ENCODE measurements around the gene CCDC3.
"Not testable (repeated sequence)": the region's sequence is repeated elsewhere in the genome, so short reads cannot be mapped to it uniquely, and the experiment has no call there.

The CCDC3 gene

DNA sequence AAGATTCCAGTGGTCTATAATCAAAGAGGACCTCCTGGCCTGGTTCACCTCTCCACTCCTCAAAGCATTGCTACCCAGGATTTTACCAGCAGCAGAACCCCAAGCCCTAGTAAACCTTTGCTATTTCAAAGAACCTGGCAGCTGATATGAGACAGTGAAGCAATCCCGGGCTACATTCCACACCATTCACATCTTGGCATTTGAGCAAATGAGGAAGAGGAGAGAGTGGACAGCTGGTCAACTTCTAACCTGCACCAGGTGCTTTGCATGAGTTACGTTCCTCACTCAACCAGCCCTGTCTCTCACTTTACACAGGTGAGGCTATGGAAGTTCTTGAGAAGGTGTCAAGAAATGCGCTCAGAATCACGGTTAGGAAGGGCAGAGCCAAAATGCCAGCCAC, 1.1 kb downstream of the CCDC3 start:
- no peak for DNase-seq (ENCODE audit: low read depth in 2 of 2)

DNA sequence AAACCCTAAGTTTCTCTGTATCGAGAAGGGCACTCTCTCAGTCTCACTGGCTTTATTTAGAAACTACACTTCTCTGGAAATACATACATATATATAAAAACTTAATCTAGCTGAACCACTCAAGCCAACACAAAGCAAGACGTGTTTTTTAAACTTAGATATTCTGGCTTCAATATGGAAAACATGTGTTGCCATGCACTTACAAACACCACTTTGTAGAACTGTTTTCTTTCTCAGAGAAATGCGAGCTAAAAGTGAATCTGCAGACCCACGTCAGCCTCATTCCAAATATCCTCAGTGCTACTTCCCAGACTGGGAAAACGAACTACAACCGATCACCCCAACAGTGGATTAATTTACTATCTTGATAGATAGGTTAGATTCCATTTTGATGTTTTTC, 1.7 kb downstream of the CCDC3 start:
- no peak for DNase-seq (ENCODE audit: low read depth in 2 of 2)

GRCh38 chr10:12995425-12995861, 6.1 kb downstream of the CCDC3 start:
- no peak for DNase-seq (ENCODE audit: low read depth in 2 of 2)

DNA sequence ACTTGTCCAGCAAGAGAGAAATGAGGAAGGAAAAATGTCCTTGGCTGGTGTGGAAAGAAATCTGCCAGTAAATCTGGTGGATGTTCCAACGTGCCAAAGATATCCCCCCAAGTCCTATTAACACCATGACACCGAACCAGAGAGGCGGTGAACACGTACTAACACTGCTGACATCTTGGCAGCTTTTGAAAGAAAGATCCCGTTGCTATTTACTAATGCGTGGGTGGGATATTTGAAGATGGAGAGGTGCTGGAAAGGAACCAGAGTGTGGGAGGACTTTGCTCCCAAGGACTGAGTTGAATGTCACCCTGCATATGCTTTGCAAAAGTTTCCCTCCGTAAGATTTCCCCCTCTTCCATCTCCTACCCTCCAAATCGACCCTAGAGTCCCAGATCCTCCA, 7.9 kb downstream of the CCDC3 start:
- no peak for DNase-seq (ENCODE audit: low read depth in 2 of 2)

- no peak for DNase-seq (ENCODE audit: low read depth in 2 of 2)
Measured at GRCh38 chr10:12985347-12985746, 16.2 kb downstream of the CCDC3 start.

DNA sequence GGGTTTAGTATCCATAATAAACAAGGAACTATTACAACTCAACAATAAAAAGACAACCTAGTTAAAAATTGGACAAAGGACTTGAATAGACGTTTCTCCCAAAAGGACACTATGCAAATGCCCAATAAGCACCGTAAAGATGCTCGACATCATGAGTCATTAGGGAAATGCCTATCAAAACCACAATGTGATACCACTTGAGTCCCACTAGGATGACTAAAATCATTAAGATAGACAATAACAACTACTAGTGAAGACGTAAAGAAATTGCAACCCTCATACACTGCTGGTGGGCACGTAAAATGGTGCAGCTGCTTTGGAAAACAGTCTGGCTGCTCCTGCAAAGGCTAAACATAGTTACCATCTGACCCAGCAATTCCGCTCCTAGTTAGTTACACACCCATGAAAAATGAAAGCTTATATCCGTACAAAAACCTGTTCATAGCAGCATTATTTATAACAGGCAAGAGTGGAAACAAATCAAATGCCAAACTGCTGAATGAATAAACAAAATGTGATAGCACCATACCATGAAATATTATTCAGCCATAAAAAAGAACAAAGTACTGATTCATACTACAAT, 17.3 kb downstream of the CCDC3 start:
- no peak for DNase-seq (ENCODE audit: low read depth in 2 of 2)

DNA sequence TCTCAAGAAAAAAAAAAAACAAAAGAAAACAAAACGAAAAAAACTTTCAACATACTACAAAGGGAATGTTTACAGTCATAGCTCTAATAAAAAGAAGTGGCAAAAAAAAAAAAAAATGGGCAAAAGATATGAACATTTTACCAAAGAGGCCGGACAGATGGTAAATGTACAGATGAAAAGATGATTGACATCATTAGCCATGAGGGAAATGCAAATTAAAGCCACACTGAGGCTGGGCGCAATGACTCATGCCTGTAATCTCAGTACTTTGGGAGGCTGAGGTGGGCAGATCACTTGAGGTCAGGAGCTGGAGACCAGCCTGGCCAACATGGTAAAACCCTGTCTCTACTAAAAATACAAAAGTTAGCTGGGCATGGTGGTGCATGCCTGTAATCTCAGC, 17.9 kb downstream of the CCDC3 start:
- DNase-seq (ENCODE audit: low read depth in 2 of 2) = not testable (repeated sequence)

DNA sequence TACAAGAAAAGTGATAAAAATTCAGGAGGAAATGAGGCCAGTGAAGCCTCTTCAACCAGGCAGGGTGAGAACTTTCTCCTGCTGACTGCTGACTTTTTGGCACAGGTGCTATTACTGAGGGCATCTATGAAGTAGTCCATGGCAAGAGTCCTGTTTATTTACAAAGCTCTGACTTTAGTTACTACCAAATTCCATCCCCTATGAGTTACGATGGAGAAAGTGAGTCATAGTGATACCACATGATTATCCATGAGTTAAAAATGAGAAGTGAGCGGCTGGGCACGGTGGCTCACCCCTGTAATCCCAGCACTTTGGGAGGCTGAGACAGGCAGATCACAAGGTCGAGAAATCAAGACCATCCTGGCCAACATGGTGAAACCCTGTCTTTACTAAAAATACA, 19.9 kb downstream of the CCDC3 start:
- DNase-seq (ENCODE audit: low read depth in 2 of 2) = no peak

GRCh38 chr10:12980713-12981306, 20.7 kb downstream of the CCDC3 start:
- no peak for DNase-seq (ENCODE audit: low read depth in 2 of 2)

DNA sequence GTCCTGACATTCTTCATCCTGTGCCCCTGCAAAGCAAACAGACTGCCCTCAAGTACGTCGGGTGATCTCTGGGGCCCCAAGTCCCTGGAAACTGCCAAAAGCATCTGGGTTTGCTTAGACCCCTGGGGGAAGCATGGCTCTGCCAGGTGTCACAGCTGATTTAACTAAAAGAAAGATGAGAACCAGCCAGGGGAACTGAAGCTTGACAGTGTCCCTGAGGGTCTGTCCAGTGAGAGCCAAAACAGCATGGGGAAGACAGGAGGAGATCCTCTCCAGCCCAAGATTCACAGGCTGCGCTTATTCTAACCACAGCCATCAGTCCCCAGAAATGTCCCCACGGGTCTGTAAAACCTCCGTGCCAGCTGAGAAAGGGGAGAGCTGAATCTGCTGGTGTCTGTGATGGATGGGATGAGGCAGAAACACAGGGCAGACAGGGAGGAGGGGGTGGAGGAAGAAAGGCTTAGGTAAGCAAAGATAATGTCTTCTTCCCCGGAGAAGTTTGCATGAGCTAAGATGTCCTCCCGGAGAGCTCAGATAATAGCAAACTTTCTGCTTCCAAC, 21.3 kb downstream of the CCDC3 start:
- DNase-seq (ENCODE audit: low read depth in 2 of 2) = no peak

GRCh38 chr10:12978891-12979290, 22.6 kb downstream of the CCDC3 start:
- DNase-seq (ENCODE audit: low read depth in 2 of 2) = no peak

DNA sequence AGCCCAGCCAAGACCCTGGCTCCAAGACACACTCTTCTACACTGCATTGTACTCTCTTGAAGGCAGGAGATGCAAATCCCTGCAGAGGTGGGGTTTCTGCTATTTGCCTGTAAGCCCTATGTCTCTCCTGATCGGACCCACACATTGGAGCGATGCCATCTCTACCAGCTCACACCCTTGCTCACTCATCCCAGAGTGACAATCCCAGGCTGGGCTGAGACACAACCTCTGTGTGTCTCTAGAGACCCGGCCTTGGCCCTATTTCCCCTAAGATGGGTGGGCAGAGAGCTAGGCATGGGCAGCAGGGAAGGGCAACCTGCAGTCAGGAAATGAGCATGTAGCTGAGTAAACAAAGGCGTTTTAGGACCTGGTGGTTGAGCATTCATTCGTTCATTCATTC, 25.6 kb downstream of the CCDC3 start:
- DNase-seq (ENCODE audit: low read depth in 2 of 2) = no peak

DNA sequence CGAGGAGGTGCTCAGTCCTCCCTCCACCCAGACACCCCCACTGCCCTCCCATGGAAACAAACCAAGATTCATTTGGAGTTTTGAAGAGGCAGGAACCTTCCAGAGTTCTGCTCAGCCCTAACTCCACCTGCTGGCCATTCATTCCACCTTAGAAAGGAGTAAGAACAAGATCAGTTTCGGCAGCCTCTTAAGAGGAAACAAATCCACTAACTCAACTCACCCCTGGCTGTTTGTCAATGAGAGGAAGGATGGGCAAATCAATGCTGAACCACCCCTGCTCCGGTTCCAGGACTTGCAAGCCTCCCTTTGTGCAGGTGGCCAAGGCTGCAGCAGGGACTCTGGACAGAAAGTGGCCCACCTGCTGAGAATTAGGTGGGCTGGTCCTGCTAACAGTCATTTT, 26.2 kb downstream of the CCDC3 start:
- DNase-seq (ENCODE audit: low read depth in 2 of 2) = no peak

DNA sequence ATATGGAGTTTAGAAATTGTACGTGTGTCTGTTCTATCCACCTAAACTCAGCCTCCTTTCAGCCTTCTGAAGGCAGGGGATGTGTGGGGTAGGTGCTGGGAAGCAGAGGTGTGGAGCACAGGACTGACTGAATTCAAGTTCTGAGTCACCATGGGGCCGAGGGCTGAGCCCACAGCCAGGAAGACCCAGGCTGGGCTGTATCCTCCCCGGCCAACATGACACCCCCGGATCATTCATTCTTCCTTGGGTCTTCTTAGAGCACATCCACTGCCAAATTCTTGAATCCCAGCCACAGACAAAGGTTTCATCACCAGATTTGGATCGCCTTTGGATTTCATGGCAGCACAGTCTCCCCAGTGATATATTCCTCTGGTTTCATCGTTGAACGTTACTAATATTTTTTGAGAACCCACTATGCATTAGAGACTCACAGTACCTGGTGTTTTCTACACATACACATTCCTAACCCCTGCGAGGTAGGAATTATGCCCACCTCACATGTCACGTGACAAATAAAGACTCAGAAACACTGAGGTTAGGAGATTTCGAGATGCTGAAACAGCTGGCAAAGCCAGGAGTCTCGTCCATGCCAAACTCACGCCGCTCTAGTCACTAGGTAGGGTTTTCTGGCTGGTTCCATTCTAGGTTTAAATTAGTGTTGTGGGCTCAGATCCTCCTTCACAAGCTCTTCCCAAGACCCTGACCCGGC, 26.9 kb downstream of the CCDC3 start:
- no peak for DNase-seq (ENCODE audit: low read depth in 2 of 2)

DNA sequence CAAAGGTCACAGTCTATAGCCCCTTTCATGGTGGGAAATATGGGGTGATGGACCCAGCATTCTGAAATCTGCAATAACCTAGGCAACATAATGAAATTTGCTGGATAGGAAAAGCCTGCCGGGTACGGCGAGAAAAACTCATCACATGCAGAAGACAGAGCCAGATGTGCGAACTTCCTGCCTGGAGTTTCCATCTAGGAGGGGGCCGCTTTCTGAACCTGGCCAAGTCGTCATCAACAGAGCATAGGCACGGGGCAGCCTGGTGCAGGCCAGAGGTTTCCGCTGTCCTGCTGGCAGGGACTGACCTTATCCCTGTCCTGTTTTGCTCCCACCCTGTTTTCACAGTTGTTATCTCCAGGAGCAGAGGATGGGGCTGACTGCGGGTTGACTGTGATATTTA, 27.4 kb downstream of the CCDC3 start:
- no peak for DNase-seq (ENCODE audit: low read depth in 2 of 2)

DNA sequence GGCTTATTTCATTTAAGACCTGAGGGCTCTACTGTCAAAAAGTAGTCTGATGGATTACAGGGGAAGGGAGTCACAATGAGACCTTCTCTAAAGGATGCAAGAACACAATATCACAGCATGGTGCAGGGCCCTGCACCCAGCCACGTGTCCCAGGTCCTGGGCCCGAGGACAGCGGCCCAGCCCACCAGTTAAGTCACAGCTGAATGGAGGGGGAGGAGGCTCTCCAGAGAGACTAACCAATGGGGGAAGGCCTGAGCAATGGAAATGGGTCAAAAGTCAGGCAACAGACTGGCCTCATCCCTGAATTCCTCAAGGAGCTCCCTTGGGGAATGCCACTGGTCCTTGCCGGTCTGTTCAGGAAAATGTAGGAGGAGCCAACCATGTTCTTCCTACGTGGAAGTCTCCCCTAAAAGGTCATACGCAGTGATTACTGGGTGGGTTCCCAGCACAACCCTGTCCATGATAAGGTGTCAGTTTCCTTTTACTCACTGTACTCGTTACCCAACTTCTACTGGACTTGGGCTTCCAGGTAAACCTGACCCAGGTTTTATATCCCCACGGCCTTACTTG, 28.3 kb downstream of the CCDC3 start:
- no peak for DNase-seq (ENCODE audit: low read depth in 2 of 2)

DNA sequence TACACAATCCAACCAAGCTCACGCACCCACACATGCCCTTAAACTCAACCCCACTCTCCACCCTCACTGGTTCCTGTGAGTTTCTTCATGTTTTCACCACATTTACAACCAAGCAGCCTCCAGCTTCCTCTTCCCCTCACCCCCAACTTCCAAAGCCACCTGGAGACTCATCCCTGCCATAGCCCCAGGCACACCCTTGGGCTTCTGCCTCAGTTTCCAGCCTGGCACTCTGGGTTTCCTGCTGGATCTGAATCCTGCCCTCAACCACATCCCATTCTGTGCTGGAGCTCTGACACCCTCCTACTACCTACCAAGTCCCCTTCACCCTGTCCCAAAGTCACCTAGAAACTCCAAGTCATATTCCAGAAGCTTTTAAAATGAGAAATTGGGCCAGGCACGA, 29.4 kb downstream of the CCDC3 start:
- no peak for DNase-seq (ENCODE audit: low read depth in 2 of 2)

GRCh38 chr10:12971001-12971788, 30.3 kb downstream of the CCDC3 start:
- DNase-seq (ENCODE audit: low read depth in 2 of 2) = no peak

DNA sequence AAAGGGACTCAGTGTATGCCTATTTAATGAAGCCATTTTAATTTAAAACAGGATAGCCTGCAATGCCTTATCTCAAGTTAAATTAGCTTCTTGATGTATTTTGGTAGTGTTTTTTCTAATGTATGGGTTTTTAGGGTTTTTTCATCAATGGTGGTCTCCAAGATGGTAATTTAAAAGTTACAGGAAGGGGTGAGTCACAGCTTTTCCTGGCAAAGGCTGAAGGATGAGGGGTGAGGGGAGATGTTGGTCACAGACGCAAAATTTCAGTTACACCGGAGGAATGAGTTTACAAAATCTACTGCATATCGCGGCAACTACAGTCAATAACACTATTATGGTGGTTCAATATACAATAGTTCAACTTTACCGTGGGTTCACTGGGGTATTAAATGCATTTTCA, 31.6 kb downstream of the CCDC3 start:
- no peak for DNase-seq (ENCODE audit: low read depth in 2 of 2)

- no peak for DNase-seq (ENCODE audit: low read depth in 2 of 2)
Measured at GRCh38 chr10:12966067-12966466, 35.4 kb downstream of the CCDC3 start.

GRCh38 chr10:12965571-12965970, 35.9 kb downstream of the CCDC3 start:
- no peak for DNase-seq (ENCODE audit: low read depth in 2 of 2)

DNA sequence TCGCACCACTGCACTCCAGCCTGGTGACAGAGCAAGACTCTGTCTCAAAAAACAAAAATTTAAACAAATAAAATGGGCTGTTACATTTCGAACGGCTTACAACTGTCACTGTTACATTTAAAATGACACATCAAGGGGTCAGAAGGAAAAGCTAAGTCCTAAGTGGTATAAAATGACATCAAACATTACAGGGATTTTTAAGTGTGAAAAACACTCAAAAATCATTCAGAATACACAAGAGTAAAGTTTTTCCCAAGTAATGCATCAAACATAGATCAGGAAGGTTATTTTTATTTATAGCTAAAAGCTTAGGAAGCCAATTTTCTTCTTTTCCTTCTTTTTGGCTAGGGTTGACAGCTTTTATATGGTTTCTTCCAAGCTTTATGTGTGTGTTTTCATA, 39.0 kb downstream of the CCDC3 start:
- DNase-seq (ENCODE audit: low read depth in 2 of 2) = no peak

Measured in stimulated activated CD4-positive, alpha-beta T cell treated with anti-CD3 and anti-CD28 coated beads, Interleukin-1b, Interleukin-23, amount 100 ng/mL, for 4 hours (primary cell).